Choroid plexus epithelial cell (primary cell): ENCODE measurements around the gene R3HCC1L.
A peak's percentile ranks its signal among the peaks of the same experiment; 100 is the strongest.

Experiments used
- DNase-seq: peaks from one replicate; pipeline ENCODE4 v3.0.0-alpha.2; 2010; ENCODE audit warnings: low read depth
- H3K4me3 ChIP-seq: 2 replicates; pipeline ENCODE4 v1.5.1; 2011; ENCODE audit warnings: low read depth, mild to moderate bottlenecking, control low read depth, low read length, moderate library complexity
- CTCF ChIP-seq: conservative IDR thresholded peaks from 2 replicates; pipeline ENCODE4 v1.5.1; 2011; ENCODE audit warnings: low read depth, mild to moderate bottlenecking, control low read depth, inconsistent platforms, low read length, moderate library complexity

R3HCC1L gene

GRCh38 chr10:98273057-98273850 is 138.8 kb downstream of the R3HCC1L start:
- TF ChIP-seq CTCF = no peak

GRCh38 chr10:98274562-98274961 is 140.1 kb downstream of the R3HCC1L start:
- TF ChIP-seq CTCF = no peak
- H3K4me3 ChIP-seq = no peak overlapping the region
- DNase-seq = no peak

More at GRCh38 chr10:98273057-98273850, 138.8 kb downstream of the R3HCC1L start:
- DNase-seq = no peak
- no peak overlapping the region for H3K4me3 ChIP-seq

- TF ChIP-seq CTCF = no peak
- no peak for DNase-seq
- H3K4me3 ChIP-seq = no peak overlapping the region
These were observed 141.9 kb downstream of the R3HCC1L start for GRCh38 chr10:98276311-98276710.

GRCh38 chr10:98285416-98285815 is 151.0 kb downstream of the R3HCC1L start:
- no peak overlapping the region for H3K4me3 ChIP-seq
- no peak for TF ChIP-seq CTCF
- DNase-seq = peak; percentile 17

GRCh38 chr10:98286419-98286818 is 152.0 kb downstream of the R3HCC1L start:
- no peak for DNase-seq
- H3K4me3 ChIP-seq = no peak overlapping the region
- no peak for TF ChIP-seq CTCF

- H3K4me3 ChIP-seq = no peak overlapping the region
- TF ChIP-seq CTCF = no peak
- DNase-seq = no peak
These were observed 152.9 kb downstream of the R3HCC1L start for GRCh38 chr10:98287321-98287720.

- H3K4me3 ChIP-seq = no peak overlapping the region
- no peak for DNase-seq
- TF ChIP-seq CTCF = no peak
These were observed 155.3 kb downstream of the R3HCC1L start for GRCh38 chr10:98289802-98290209.
